ENCODE results near the gene PEX11B. TPM values are rescaled to one million over a fixed set of nuclear protein-coding genes. Genes with fewer than 3 reads are reported as not detected.

PEX11B gene
- total RNA-seq, 1 experiment from 2014 or later: 27.4 TPM

GRCh38 chr1:145871994-145872924, 46.3 kb downstream of the PEX11B start:
- no TSS peak for BruUV-seq (replicated peaks)
- Histone ChIP-seq H3K27me3 (ENCODE audit: control insufficient read depth, insufficient read depth, low read length) (no peaks in the 10 kb centered on the region; the same call in 1 of the 2 replicates), H3K4me3 (ENCODE audit: low read depth in 2 of 2, low read length in 2 of 2) (no peak overlapping the region), H3K27ac (ENCODE audit: low read length) (no peak overlapping the region), H3K4me1 (ENCODE audit: control insufficient read depth, insufficient read depth, low read length) (no peaks in the 10 kb centered on the region), H3K9me3 (ENCODE audit: control insufficient read depth, insufficient read depth, low read depth, low read length) (no peaks in the 10 kb centered on the region), H3K36me3 (ENCODE audit: control insufficient read depth, insufficient read depth, low read length) (no peaks in the 10 kb centered on the region)
- intact Hi-C loops (cut with micrococcal nuclease; ENCODE audit: unreplicated experiment) (no loop called here), in situ Hi-C loops (cut with HindIII; ENCODE audit: low pct_unique_long_range_greater_than_20kb, low sequenced_read_pairs) (no loop called here)
- ATAC-seq (peak; percentile 30; the same call in 1 of the 2 replicates), DNase-seq (ENCODE audit: low read depth, low spot score) (no peak)
- ChIA-PET POLR2A (no interaction called here), CTCF (no interaction called here)
- TF ChIP-seq REST (IDR thresholded peaks at IDR 0.05; ENCODE audit: insufficient read depth in 1 of 2, low read depth in 2 of 2, low read length in 1 of 2) (no peak), POLR2AphosphoS5 (IDR thresholded peaks at IDR 0.05; ENCODE audit: low read depth, low read length) (no peak), TCF7L2 (IDR thresholded peaks at IDR 0.05; ENCODE audit: low read depth, low read length) (no peak), SIN3A (IDR thresholded peaks at IDR 0.05; ENCODE audit: borderline replicate concordance, insufficient read depth, low read depth, low read length) (no peak), CTCF (IDR thresholded peaks at IDR 0.05) (no peak)

GRCh38 chr1:145868232-145868631, 50.3 kb downstream of the PEX11B start:
- ChIA-PET POLR2A (no interaction called here), CTCF (no interaction called here)
- ATAC-seq (no peak), DNase-seq (ENCODE audit: low read depth, low spot score) (no peak)
- Histone ChIP-seq H3K36me3 (ENCODE audit: control insufficient read depth, insufficient read depth, low read length) (no peaks in the 10 kb centered on the region), H3K27me3 (ENCODE audit: control insufficient read depth, insufficient read depth, low read length) (peaks cover 2% of the 10 kb centered on the region; the same call in 1 of the 2 replicates), H3K27ac (ENCODE audit: low read length) (no peak overlapping the region), H3K9me3 (ENCODE audit: control insufficient read depth, insufficient read depth, low read depth, low read length) (no peaks in the 10 kb centered on the region), H3K4me3 (ENCODE audit: low read depth in 2 of 2, low read length in 2 of 2) (no peak overlapping the region), H3K4me1 (ENCODE audit: control insufficient read depth, insufficient read depth, low read length) (no peaks in the 10 kb centered on the region)
- no TSS peak for BruUV-seq (replicated peaks)
- intact Hi-C loops (cut with micrococcal nuclease; ENCODE audit: unreplicated experiment) (no loop called here), in situ Hi-C loops (cut with HindIII; ENCODE audit: low pct_unique_long_range_greater_than_20kb, low sequenced_read_pairs) (no loop called here)
- TF ChIP-seq POLR2AphosphoS5 (IDR thresholded peaks at IDR 0.05; ENCODE audit: low read depth, low read length): no peak
- no peak for TF ChIP-seq CTCF (IDR thresholded peaks at IDR 0.05)
- no peak for TF ChIP-seq TCF7L2 (IDR thresholded peaks at IDR 0.05; ENCODE audit: low read depth, low read length)
- TF ChIP-seq REST (IDR thresholded peaks at IDR 0.05; ENCODE audit: insufficient read depth in 1 of 2, low read depth in 2 of 2, low read length in 1 of 2): no peak
- TF ChIP-seq SIN3A (IDR thresholded peaks at IDR 0.05; ENCODE audit: borderline replicate concordance, insufficient read depth, low read depth, low read length): no peak
